ENCODE measurements around the gene ASGR2. TPM values are rescaled to one million over a fixed set of nuclear protein-coding genes. Genes with fewer than 3 reads are reported as not detected.

Gene ASGR2
- polyA plus RNA-seq, 1 donor from 2014 or later = not detected

DNA sequence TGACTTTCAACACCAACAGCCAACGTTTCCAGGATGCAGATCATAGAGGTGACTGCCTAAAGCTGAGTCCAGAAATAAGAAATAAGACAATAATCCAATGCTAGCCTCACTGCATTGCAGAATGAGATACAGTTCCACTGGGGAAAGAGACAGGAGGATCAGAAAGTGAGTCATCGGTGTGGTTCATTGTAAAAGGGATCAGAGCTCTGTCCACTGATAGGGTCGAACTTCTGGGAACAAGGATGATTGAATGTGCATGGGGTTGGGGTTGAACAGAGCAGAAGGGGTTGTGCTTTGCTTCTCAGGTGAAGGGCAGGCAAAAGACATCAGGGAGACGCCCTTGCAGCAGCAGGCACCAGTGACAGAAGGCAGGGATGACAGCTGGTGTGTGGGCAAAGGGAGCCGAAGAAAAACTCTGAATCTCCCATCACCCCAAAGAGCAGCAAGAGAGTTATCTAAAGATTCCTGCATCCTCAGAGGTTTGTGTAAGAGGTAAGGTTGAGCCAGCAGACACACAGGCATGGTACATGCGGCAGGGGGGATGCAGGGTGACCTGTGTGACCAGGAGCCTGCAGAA lies 51.0 kb downstream of the ASGR2 start:
- Histone ChIP-seq H2AFZ (ENCODE audit: low read depth, low read length) (no peak overlapping the region), H3K36me3 (ENCODE audit: insufficient read depth, low read length) (no peaks in the 10 kb centered on the region), H3K9me2 (ENCODE audit: insufficient read depth, low read length) (no peaks in the 10 kb centered on the region), H3F3A (ENCODE audit: insufficient read depth, low read length, poor library complexity, severe bottlenecking) (no peaks in the 10 kb centered on the region), H3K4me3 (ENCODE audit: low read length) (no peak overlapping the region), H3K27me3 (ENCODE audit: insufficient read depth, low read depth, low read length) (no peaks in the 10 kb centered on the region), H3K9me3 (ENCODE audit: low read length) (no peaks in the 10 kb centered on the region), H3K79me2 (replicated peaks; ENCODE audit: insufficient read depth, low read length) (no peaks in the 10 kb centered on the region), H3K4me2 (ENCODE audit: low read length) (no peak overlapping the region), H3K9ac (ENCODE audit: low read length) (no peak overlapping the region), H3K27ac (ENCODE audit: low read length) (no peak overlapping the region), H4K20me1 (ENCODE audit: insufficient read depth) (no peaks in the 10 kb centered on the region)
- TF ChIP-seq, protein P1, sequence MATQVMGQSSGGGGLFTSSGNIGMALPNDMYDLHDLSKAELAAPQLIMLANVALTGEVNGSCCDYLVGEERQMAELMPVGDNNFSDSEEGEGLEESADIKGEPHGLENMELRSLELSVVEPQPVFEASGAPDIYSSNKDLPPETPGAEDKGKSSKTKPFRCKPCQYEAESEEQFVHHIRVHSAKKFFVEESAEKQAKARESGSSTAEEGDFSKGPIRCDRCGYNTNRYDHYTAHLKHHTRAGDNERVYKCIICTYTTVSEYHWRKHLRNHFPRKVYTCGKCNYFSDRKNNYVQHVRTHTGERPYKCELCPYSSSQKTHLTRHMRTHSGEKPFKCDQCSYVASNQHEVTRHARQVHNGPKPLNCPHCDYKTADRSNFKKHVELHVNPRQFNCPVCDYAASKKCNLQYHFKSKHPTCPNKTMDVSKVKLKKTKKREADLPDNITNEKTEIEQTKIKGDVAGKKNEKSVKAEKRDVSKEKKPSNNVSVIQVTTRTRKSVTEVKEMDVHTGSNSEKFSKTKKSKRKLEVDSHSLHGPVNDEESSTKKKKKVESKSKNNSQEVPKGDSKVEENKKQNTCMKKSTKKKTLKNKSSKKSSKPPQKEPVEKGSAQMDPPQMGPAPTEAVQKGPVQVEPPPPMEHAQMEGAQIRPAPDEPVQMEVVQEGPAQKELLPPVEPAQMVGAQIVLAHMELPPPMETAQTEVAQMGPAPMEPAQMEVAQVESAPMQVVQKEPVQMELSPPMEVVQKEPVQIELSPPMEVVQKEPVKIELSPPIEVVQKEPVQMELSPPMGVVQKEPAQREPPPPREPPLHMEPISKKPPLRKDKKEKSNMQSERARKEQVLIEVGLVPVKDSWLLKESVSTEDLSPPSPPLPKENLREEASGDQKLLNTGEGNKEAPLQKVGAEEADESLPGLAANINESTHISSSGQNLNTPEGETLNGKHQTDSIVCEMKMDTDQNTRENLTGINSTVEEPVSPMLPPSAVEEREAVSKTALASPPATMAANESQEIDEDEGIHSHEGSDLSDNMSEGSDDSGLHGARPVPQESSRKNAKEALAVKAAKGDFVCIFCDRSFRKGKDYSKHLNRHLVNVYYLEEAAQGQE (IDR thresholded peaks at IDR 0.05; ENCODE audit: borderline replicate concordance) = no peak
- TF ChIP-seq RAD21 (conservative IDR thresholded peaks at IDR 0.05) (no peak), POLR2AphosphoS5 (IDR thresholded peaks at IDR 0.05) (no peak), TAF1 (IDR thresholded peaks at IDR 0.05; ENCODE audit: low read depth) (no peak), SMC3 (conservative IDR thresholded peaks at IDR 0.05; ENCODE audit: poor library complexity) (no peak), EP300 (conservative IDR thresholded peaks at IDR 0.05; ENCODE audit: poor library complexity, severe bottlenecking) (no peak), EZH2 (IDR thresholded peaks at IDR 0.05; ENCODE audit: borderline replicate concordance, insufficient read depth, low read length, poor library complexity, severe bottlenecking) (no peak), MXI1 (conservative IDR thresholded peaks at IDR 0.05; ENCODE audit: poor library complexity, severe bottlenecking) (no peak)
- TF ChIP-seq, protein P2, sequence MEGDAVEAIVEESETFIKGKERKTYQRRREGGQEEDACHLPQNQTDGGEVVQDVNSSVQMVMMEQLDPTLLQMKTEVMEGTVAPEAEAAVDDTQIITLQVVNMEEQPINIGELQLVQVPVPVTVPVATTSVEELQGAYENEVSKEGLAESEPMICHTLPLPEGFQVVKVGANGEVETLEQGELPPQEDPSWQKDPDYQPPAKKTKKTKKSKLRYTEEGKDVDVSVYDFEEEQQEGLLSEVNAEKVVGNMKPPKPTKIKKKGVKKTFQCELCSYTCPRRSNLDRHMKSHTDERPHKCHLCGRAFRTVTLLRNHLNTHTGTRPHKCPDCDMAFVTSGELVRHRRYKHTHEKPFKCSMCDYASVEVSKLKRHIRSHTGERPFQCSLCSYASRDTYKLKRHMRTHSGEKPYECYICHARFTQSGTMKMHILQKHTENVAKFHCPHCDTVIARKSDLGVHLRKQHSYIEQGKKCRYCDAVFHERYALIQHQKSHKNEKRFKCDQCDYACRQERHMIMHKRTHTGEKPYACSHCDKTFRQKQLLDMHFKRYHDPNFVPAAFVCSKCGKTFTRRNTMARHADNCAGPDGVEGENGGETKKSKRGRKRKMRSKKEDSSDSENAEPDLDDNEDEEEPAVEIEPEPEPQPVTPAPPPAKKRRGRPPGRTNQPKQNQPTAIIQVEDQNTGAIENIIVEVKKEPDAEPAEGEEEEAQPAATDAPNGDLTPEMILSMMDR (IDR thresholded peaks at IDR 0.05; ENCODE audit: poor library complexity, severe bottlenecking) = no peak

DNA sequence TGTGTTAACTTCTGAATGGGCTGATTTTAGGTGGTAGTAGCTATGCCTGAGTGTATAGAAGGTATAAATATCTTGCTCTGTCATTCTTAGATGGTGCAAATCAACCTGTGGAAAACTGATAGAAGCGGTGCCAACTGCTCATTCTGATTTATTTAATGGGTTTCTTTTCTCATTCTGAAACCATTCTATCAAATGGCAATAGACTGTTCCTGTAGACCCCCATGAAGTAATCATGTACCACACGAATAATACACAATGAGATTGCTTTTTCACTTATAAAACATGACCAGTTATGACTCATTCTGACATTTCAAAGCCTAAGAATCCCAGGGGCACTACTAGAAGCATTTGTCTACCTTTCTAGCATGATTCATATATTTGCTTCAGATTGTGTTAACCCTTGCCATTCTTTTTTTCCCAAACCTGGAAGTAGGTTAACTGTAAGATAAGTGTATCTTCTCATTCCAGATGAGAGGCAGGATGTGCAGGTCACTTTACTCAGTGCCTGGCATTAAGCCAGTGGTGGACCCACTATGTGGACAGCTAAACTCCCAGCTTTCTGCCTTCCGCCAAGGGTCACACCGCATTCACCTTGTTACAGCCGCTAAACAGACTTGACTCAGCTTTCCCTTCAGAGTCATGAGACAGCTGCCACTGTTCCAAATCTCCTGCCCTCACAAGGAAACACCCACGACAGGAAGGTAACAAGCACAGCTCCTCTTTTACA lies 54.3 kb downstream of the ASGR2 start:
- no peak overlapping the region for H3K9ac ChIP-seq (ENCODE audit: low read length)
- H3K9me3 ChIP-seq (ENCODE audit: low read length) = no peaks in the 10 kb centered on the region
- no peaks in the 10 kb centered on the region for H3K27me3 ChIP-seq (ENCODE audit: insufficient read depth, low read depth, low read length)
- no peak for TF ChIP-seq RAD21 (conservative IDR thresholded peaks at IDR 0.05)
- TF ChIP-seq, protein P2 (IDR thresholded peaks at IDR 0.05; ENCODE audit: poor library complexity, severe bottlenecking) = no peak
- TF ChIP-seq SMC3 (conservative IDR thresholded peaks at IDR 0.05; ENCODE audit: poor library complexity) = no peak
- TF ChIP-seq, protein P1 (IDR thresholded peaks at IDR 0.05; ENCODE audit: borderline replicate concordance) = no peak
- TF ChIP-seq EP300 (conservative IDR thresholded peaks at IDR 0.05; ENCODE audit: poor library complexity, severe bottlenecking) = no peak
- TF ChIP-seq POLR2AphosphoS5 (IDR thresholded peaks at IDR 0.05) = no peak
- no peak for TF ChIP-seq EZH2 (IDR thresholded peaks at IDR 0.05; ENCODE audit: borderline replicate concordance, insufficient read depth, low read length, poor library complexity, severe bottlenecking)
- no peak for TF ChIP-seq TAF1 (IDR thresholded peaks at IDR 0.05; ENCODE audit: low read depth)
- TF ChIP-seq MXI1 (conservative IDR thresholded peaks at IDR 0.05; ENCODE audit: poor library complexity, severe bottlenecking) = no peak
- H3K4me3 ChIP-seq (ENCODE audit: low read length) = no peak overlapping the region
- H3K36me3 ChIP-seq (ENCODE audit: insufficient read depth, low read length) = no peaks in the 10 kb centered on the region
- H2AFZ ChIP-seq (ENCODE audit: low read depth, low read length) = no peak overlapping the region
- H3F3A ChIP-seq (ENCODE audit: insufficient read depth, low read length, poor library complexity, severe bottlenecking) = no peaks in the 10 kb centered on the region
- H3K4me2 ChIP-seq (ENCODE audit: low read length) = no peak overlapping the region
- no peaks in the 10 kb centered on the region for H4K20me1 ChIP-seq (ENCODE audit: insufficient read depth)
- H3K27ac ChIP-seq (ENCODE audit: low read length) = no peak overlapping the region
- H3K79me2 ChIP-seq (replicated peaks; ENCODE audit: insufficient read depth, low read length) = no peaks in the 10 kb centered on the region
- H3K9me2 ChIP-seq (ENCODE audit: insufficient read depth, low read length) = no peaks in the 10 kb centered on the region
